ENCODE measurements around the gene GABRG3.

- TF ChIP-seq POLR2AphosphoS5 (IDR thresholded peaks at IDR 0.05) (no peak), POLR2A (IDR thresholded peaks at IDR 0.05) (no peak)
Observed at GRCh38 chr15:27396521-27396920, 425.5 kb downstream of the GABRG3 start.
